Measurements from ENCODE around the gene PLOD3. TPM values are rescaled to one million over a fixed set of nuclear protein-coding genes. Genes with fewer than 3 reads are reported as not detected.

Gene PLOD3
- total and polyA plus RNA-seq, 9 of the 15 experiments (the other 6 are each of a cell fraction or from before 2014, with no cell fraction given) = 2.8 to 101 (median 30.9) TPM

- ChIA-PET POLR2A (interaction anchor here (0.6 to 1.5 kb wide), 2 partner anchors 13 to 36 kb away, joined by 3 to 8 read pairs; no protein-coding TSS in a partner anchor), CTCF (ENCODE audit: low intra/inter-chr PET ratio) (no interaction called here)
- peaks cover 0 to 7% of the 10 kb centered on the region in 2 experiments; a peak in 1 of 5 replicates for H3K27me3 ChIP-seq (ENCODE audit: control insufficient read depth in 2 of 2, insufficient read depth in 2 of 2, low read length in 2 of 2)
- no peak overlapping the region for H2AFZ ChIP-seq (ENCODE audit: low read depth, low read length)
- peaks cover 11% of the 10 kb centered on the region; the same call in 1 of the 3 replicates for H3K36me3 ChIP-seq (ENCODE audit: control insufficient read depth, insufficient read depth, low read length)
- no peaks in the 10 kb centered on the region for H3K79me2 ChIP-seq (ENCODE audit: control insufficient read depth, insufficient read depth, low read length)
- peaks cover 9 to 42% of the 10 kb centered on the region in 2 experiments for H3K4me1 ChIP-seq (replicated peaks in 1 of 2; ENCODE audit: control insufficient read depth in 2 of 2, insufficient read depth in 2 of 2, low read length in 2 of 2)
- H3K4me3 ChIP-seq = no peak overlapping the region
- WGBS (ENCODE audit: insufficient coverage, low coverage, missing lambda C conversion rate) = 70% methylated on average over 5 of the region's 5 CpGs
- no peaks in the 10 kb centered on the region for H4K20me1 ChIP-seq (replicated peaks; ENCODE audit: control insufficient read depth, insufficient read depth, low read length)
- DNase-seq (ENCODE audit: extremely low read depth in 1 of 4, low spot score in 3 of 4) = no peak
- BruUV-seq (replicated peaks) = no TSS peak
- H3K9me1 ChIP-seq (ENCODE audit: control insufficient read depth, insufficient read depth, low read length) = no peaks in the 10 kb centered on the region
- ATAC-seq = no peak
- H3K4me2 ChIP-seq (ENCODE audit: insufficient read depth, low read length) = no peak overlapping the region
- FAIRE-seq = no peak
- intact Hi-C loops (cut with micrococcal nuclease) = no loop called here
- no peak overlapping the region for H3K27ac ChIP-seq (ENCODE audit: extremely low read depth, low read depth, low read length)
- H3K9ac ChIP-seq (ENCODE audit: insufficient read depth in 1 of 2, low read depth in 2 of 2, low read length in 2 of 2) = no peak overlapping the region; a peak in 1 of 4 replicates
- H3K9me3 ChIP-seq (replicated peaks; ENCODE audit: control insufficient read depth, insufficient read depth, low read depth, low read length) = no peaks in the 10 kb centered on the region
- in situ Hi-C loops (cut with MboI) = no loop called here
- TF ChIP-seq ETS2 (tag; IDR thresholded peaks at IDR 0.05; ENCODE audit: borderline replicate concordance, poor library complexity, severe bottlenecking) (no peak), ATF4 (CRISPR knock-in tag; IDR thresholded peaks at IDR 0.05) (no peak), HDAC8 (tag; IDR thresholded peaks at IDR 0.05) (no peak), DDX20 (tag; IDR thresholded peaks at IDR 0.05; ENCODE audit: low read depth) (no peak), SMAD3 (CRISPR knock-in tag; conservative IDR thresholded peaks at IDR 0.05) (no peak), SMC3 (conservative IDR thresholded peaks at IDR 0.05; ENCODE audit: insufficient read depth, low read depth, low read length) (no peak), CBX8 (IDR thresholded peaks at IDR 0.05; ENCODE audit: borderline replicate concordance, extremely low read depth, low read depth, low read length, poor library complexity, severe bottlenecking) (no peak), KLF13 (tag; IDR thresholded peaks at IDR 0.05; ENCODE audit: borderline replicate concordance, low read depth) (no peak), ZNF644 (tag; IDR thresholded peaks at IDR 0.05; ENCODE audit: low read depth) (no peak), TAF7 (tag; IDR thresholded peaks at IDR 0.05) (no peak), MAFG (tag; conservative IDR thresholded peaks at IDR 0.05) (no peak), ZBTB34 (CRISPR knock-in tag; IDR thresholded peaks at IDR 0.05) (no peak), ZNF449 (CRISPR knock-in tag; IDR thresholded peaks at IDR 0.05) (no peak), PHTF2 (CRISPR knock-in tag; IDR thresholded peaks at IDR 0.05) (no peak), ZNF79 (CRISPR knock-in tag; IDR thresholded peaks at IDR 0.05; ENCODE audit: low read depth) (no peak), ZNF511 (CRISPR knock-in tag; IDR thresholded peaks at IDR 0.05) (no peak)
These were observed 14.8 kb downstream of the PLOD3 start for GRCh38 chr7:101202603-101202918.

Data from K562 (cell line).